HCT116 (cell line): Measurements from ENCODE around the gene RBM38. TPM values are rescaled to one million over a fixed set of nuclear protein-coding genes. Genes with fewer than 3 reads are reported as not detected.

ENCODE experiments used
- ATAC-seq: fragments of 200-7000 bp; cut with Tn5 transposase; 2 replicates; pipeline ENCODE4 v1.9.1; 2020; ENCODE audit warnings: mild to moderate bottlenecking, moderate library complexity
- BruUV-seq: library from RNA; stranded (reverse); fragments of 400-500 nt; replicated peaks from 2 replicates; lab custom pipeline; 2021; lab: Mats Ljungman, UMichigan
- CTCF ChIA-PET: fragments of 300-600 bp; sonication (Branson Sonifier 250); formaldehyde crosslinking; loops from one replicate; lab custom pipeline; 2021; ENCODE audit warnings: antibody characterized with exemption; lab: Charles Lee
- POLR2A ChIA-PET: fragments of 300-600, 350-600 bp; sonication (Branson Sonifier 250); formaldehyde crosslinking; loops from one replicate; lab custom pipeline; 2021; ENCODE audit warnings: antibody characterized with exemption; lab: Charles Lee
- RAD21 ChIA-PET, 2 experiments: fragments of 300-600 bp; sonication (Branson Sonifier 250); formaldehyde crosslinking; loops; one replicate each; lab custom pipeline; 2023; ENCODE audit warnings: low total read pairs in 2 of 2; ENCODE audit not compliant: uncharacterized antibody in 2 of 2, unreplicated experiment in 2 of 2, low non-redundant PET in 1 of 2; lab: Charles Lee
- DNase-seq: peaks from one replicate; pipeline ENCODE4 v3.0.0-alpha.2; 2010; ENCODE audit warnings: low read depth, low spot score
- H2AFZ ChIP-seq: fragments of 200-600 bp; shearing (Covaris generic), sonication (generic); 2 replicates; pipeline ENCODE4 v1.6.1; 2017; ENCODE audit warnings: low read depth, mixed run types, mixed read lengths, antibody characterized with exemption, low read length; ENCODE audit not compliant: poor library complexity, severe bottlenecking
- H3K27ac ChIP-seq: 2 replicates; pipeline ENCODE4 v1.5.1; 2012; ENCODE audit warnings: low read depth, low read length
- H3K27me3 ChIP-seq: fragments of 200-600 bp; sonication (generic); 2 replicates; pipeline ENCODE4 v1.6.1; 2016; ENCODE audit warnings: mixed run types, low read length, mixed read lengths; ENCODE audit not compliant: insufficient read depth
- H3K36me3 ChIP-seq, 2 experiments: fragments of 200-500 bp in 1 of 2; fragments of 200-600 bp in 1 of 2; sonication (Bioruptor generic) in 1 of 2; sonication (generic) in 1 of 2; 2 replicates each; pipeline versions ENCODE4 v1.5.1 to v1.6.1; 2014 to 2016; ENCODE audit warnings: low read length in 2 of 2, inconsistent platforms in 1 of 2, mixed read lengths in 1 of 2, mixed run types in 1 of 2; ENCODE audit not compliant: insufficient read depth in 2 of 2, control insufficient read depth in 1 of 2
- H3K4me1 ChIP-seq, 2 experiments: fragments of 200-600 bp in 1 of 2; sonication (generic) in 1 of 2; 2 replicates each; pipeline versions ENCODE4 v1.5.1 to v1.6.1; 2012 to 2017; ENCODE audit warnings: low read length in 2 of 2, inconsistent platforms in 1 of 2, mild to moderate bottlenecking in 1 of 2, mixed read lengths in 1 of 2, mixed run types in 1 of 2, moderate library complexity in 1 of 2; ENCODE audit not compliant: insufficient read depth in 2 of 2, control insufficient read depth in 1 of 2
- H3K4me2 ChIP-seq: fragments of 200-600 bp; sonication (generic); 2 replicates; pipeline ENCODE4 v1.6.1; 2017; ENCODE audit warnings: mixed run types, low read length, mixed read lengths
- H3K4me3 ChIP-seq, 2 experiments: fragments of 200-600 bp in 1 of 2; sonication (generic) in 1 of 2; replicated peaks in 1 of 2; 2 replicates each; pipeline ENCODE4 v1.5.1; 2011 to 2016; ENCODE audit warnings: low read length in 2 of 2, control low read depth in 1 of 2, low read depth in 1 of 2, mild to moderate bottlenecking in 1 of 2, mixed read lengths in 1 of 2, mixed run types in 1 of 2
- H3K79me2 ChIP-seq: fragments of 200-600 bp; sonication (generic); 2 replicates; pipeline ENCODE4 v1.6.1; 2017; ENCODE audit warnings: mild to moderate bottlenecking, mixed run types, low read length, moderate library complexity, mixed read lengths; ENCODE audit not compliant: insufficient read depth
- H3K9ac ChIP-seq: fragments of 200-600 bp; sonication (generic); 2 replicates; pipeline ENCODE4 v1.6.1; 2016; ENCODE audit warnings: low read length, mixed read lengths
- H3K9me2 ChIP-seq: fragments of 200-600 bp; sonication (generic), shearing (Covaris generic); 2 replicates; pipeline ENCODE4 v1.6.1; 2017; ENCODE audit warnings: mixed run types, mild to moderate bottlenecking, moderate library complexity; ENCODE audit not compliant: insufficient read depth
- H3K9me3 ChIP-seq, 2 experiments: fragments of 200-500 bp in 1 of 2; fragments of 200-600 bp in 1 of 2; sonication (Bioruptor generic) in 1 of 2; sonication (generic) in 1 of 2; 2 replicates each; pipeline ENCODE4 v1.6.1; 2014 to 2017; ENCODE audit warnings: low read length in 2 of 2, mixed read lengths in 2 of 2, inconsistent platforms in 1 of 2, low read depth in 1 of 2, mild to moderate bottlenecking in 1 of 2, mixed run types in 1 of 2, moderate library complexity in 1 of 2; ENCODE audit not compliant: control insufficient read depth in 1 of 2, insufficient read depth in 1 of 2
- H4K20me1 ChIP-seq: fragments of 200-600 bp; sonication (generic), shearing (Covaris generic); 2 replicates; pipeline ENCODE4 v1.6.1; 2017; ENCODE audit warnings: mixed run types, mild to moderate bottlenecking, moderate library complexity; ENCODE audit not compliant: insufficient read depth
- ATF3 ChIP-seq: IDR thresholded peaks from 2 replicates; pipeline ENCODE4 v1.6.1; 2012
- CBX3 ChIP-seq: IDR thresholded peaks from 2 replicates; pipeline ENCODE4 v1.6.1; 2012; ENCODE audit warnings: low read depth
- EGR1 ChIP-seq: IDR thresholded peaks from 2 replicates; pipeline ENCODE4 v1.6.1; 2012; ENCODE audit warnings: low read depth
- ELF1 ChIP-seq: IDR thresholded peaks from 2 replicates; pipeline ENCODE4 v1.6.1; 2012; ENCODE audit warnings: low read depth, borderline replicate concordance
- EZH2 ChIP-seq: fragments of 200-600 bp; sonication (generic); IDR thresholded peaks from 2 replicates; pipeline ENCODE4 v1.6.1; 2017; ENCODE audit warnings: antibody characterized with exemption, mixed run types
- EZH2phosphoT487 ChIP-seq: fragments of 200-600 bp; IDR thresholded peaks from 2 replicates; pipeline ENCODE4 v1.6.1; 2018; ENCODE audit warnings: antibody characterized with exemption, borderline replicate concordance
- FOSL1 ChIP-seq: IDR thresholded peaks from 2 replicates; pipeline ENCODE4 v1.6.1; 2012; ENCODE audit warnings: low read depth
- JUND ChIP-seq: IDR thresholded peaks from 2 replicates; pipeline ENCODE4 v1.6.1; 2012
- POLR2A ChIP-seq: IDR thresholded peaks from 2 replicates; pipeline ENCODE4 v1.7.0; 2011; ENCODE audit warnings: borderline replicate concordance; ENCODE audit not compliant: insufficient read depth, insufficient read length; ENCODE audit errors: extremely low read depth
- POLR2AphosphoS5 ChIP-seq: IDR thresholded peaks from 2 replicates; pipeline ENCODE4 v1.6.1; 2011; ENCODE audit warnings: mild to moderate bottlenecking, low read depth, low read length, moderate library complexity
- RAD21 ChIP-seq: IDR thresholded peaks from 2 replicates; pipeline ENCODE4 v1.6.1; 2012; ENCODE audit warnings: low read depth, mild to moderate bottlenecking
- REST ChIP-seq: IDR thresholded peaks from 2 replicates; pipeline ENCODE4 v1.6.1; 2012; ENCODE audit warnings: low read depth
- SP1 ChIP-seq: IDR thresholded peaks from 2 replicates; pipeline ENCODE4 v1.6.1; 2012; ENCODE audit warnings: low read depth
- TCF7L2 ChIP-seq: IDR thresholded peaks from 2 replicates; pipeline ENCODE4 v1.7.0; 2011; ENCODE audit warnings: borderline replicate concordance, inconsistent platforms; ENCODE audit not compliant: insufficient read depth, insufficient read length; ENCODE audit errors: extremely low read depth
- YY1 ChIP-seq: IDR thresholded peaks from 2 replicates; pipeline ENCODE4 v1.6.1; 2011; ENCODE audit warnings: low read length, low read depth, moderate library complexity, mild to moderate bottlenecking; ENCODE audit not compliant: insufficient replicate concordance; ENCODE audit errors: extremely low read depth
- ZFX ChIP-seq: fragments of 450-650 bp; IDR thresholded peaks from 2 replicates; pipeline ENCODE4 v1.6.1; 2017
- ZNF274 ChIP-seq: fragments of 200-500 bp; sonication (Bioruptor generic); IDR thresholded peaks from 2 replicates; pipeline ENCODE4 v1.6.1; 2014; ENCODE audit warnings: mild to moderate bottlenecking, low read depth, low read length, inconsistent platforms
- intact Hi-C: fragments of 100-400 bp; cut with micrococcal nuclease; formaldehyde crosslinking; loops from 2 replicates; pipeline ENCODE4 v1.10.0; 2022
- total RNA-seq: library from RNA; stranded (reverse); gene quantifications from one replicate; pipeline ENCODE4 v1.2.1, GENCODE V29; 2021; ENCODE audit not compliant: unreplicated experiment
- TF ChIP-seq, protein P1 (sequence below): IDR thresholded peaks from 2 replicates; pipeline ENCODE4 v1.6.1; 2012
- TF ChIP-seq, protein P2 (sequence below), 3 experiments: fragments of 200-600 bp in 1 of 3; sonication (generic) in 1 of 3; IDR thresholded peaks in 2 of 3; conservative IDR thresholded peaks in 1 of 3; 2 replicates each; pipeline ENCODE4 v1.5.1; 2012 to 2017; ENCODE audit warnings: low read depth in 2 of 3, low read length in 2 of 3, antibody characterized with exemption in 1 of 3, borderline replicate concordance in 1 of 3, control low read depth in 1 of 3, mild to moderate bottlenecking in 1 of 3, mixed read lengths in 1 of 3, mixed run types in 1 of 3, moderate library complexity in 1 of 3; ENCODE audit not compliant: insufficient read depth in 1 of 3
- TF ChIP-seq, protein P3 (sequence below): IDR thresholded peaks from 2 replicates; pipeline ENCODE4 v1.6.1; 2011; ENCODE audit warnings: mild to moderate bottlenecking, low read length, moderate library complexity; ENCODE audit not compliant: insufficient replicate concordance; ENCODE audit errors: extremely low read depth

The RBM38 gene
- total RNA-seq, 1 experiment from 2014 or later: 36.2 TPM

DNA sequence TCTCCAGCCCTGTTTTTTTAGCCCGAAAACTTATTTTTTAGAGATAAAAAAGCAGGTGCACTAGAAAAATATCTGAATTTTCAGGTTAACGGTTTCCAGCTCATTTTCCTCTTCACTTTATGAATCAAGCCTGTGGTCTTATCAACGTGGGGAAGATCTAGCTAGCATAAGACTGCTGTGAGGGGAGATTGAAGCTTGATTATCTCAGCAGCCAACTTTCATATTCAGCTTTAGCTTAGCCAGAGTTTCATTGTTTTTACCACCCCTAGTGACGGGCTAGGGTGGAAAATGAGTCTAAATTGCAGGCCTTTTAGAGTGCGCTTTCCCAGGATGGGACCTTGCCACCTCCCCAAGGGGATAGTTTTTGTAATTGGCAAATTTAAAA is 11.9 kb upstream of the RBM38 start:
- no peak overlapping the region for H3K27ac ChIP-seq
- H3K4me2 ChIP-seq: no peak overlapping the region
- H2AFZ ChIP-seq: no peak overlapping the region
- RAD21 ChIA-PET: no interaction called here
- H3K27me3 ChIP-seq: no peaks in the 10 kb centered on the region
- no peaks in the 10 kb centered on the region for H3K9me2 ChIP-seq
- peaks cover 1% of the 10 kb centered on the region; the same call in 1 of the 2 replicates for H3K79me2 ChIP-seq
- CTCF ChIA-PET: interaction anchor here (1.2 to 1.7 kb wide), 2 partner anchors 10 to 119 kb away, joined by 3 to 5 read pairs; no protein-coding TSS in a partner anchor
- no peak overlapping the region for H3K4me3 ChIP-seq
- H4K20me1 ChIP-seq: peaks cover 7% of the 10 kb centered on the region; the same call in 1 of the 2 replicates
- TF ChIP-seq FOSL1 (no peak), SP1 (no peak), POLR2AphosphoS5 (no peak), RAD21 (no peak), EGR1 (no peak), ZFX (no peak), ZNF274 (no peak), JUND (no peak), CBX3 (no peak), YY1 (no peak), EZH2 (no peak), EZH2phosphoT487 (no peak), ELF1 (no peak), REST (no peak), TCF7L2 (no peak), POLR2A (no peak), ATF3 (no peak)
- TF ChIP-seq, protein P1, sequence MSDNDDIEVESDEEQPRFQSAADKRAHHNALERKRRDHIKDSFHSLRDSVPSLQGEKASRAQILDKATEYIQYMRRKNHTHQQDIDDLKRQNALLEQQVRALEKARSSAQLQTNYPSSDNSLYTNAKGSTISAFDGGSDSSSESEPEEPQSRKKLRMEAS: no peak
- TF ChIP-seq, protein P2, sequence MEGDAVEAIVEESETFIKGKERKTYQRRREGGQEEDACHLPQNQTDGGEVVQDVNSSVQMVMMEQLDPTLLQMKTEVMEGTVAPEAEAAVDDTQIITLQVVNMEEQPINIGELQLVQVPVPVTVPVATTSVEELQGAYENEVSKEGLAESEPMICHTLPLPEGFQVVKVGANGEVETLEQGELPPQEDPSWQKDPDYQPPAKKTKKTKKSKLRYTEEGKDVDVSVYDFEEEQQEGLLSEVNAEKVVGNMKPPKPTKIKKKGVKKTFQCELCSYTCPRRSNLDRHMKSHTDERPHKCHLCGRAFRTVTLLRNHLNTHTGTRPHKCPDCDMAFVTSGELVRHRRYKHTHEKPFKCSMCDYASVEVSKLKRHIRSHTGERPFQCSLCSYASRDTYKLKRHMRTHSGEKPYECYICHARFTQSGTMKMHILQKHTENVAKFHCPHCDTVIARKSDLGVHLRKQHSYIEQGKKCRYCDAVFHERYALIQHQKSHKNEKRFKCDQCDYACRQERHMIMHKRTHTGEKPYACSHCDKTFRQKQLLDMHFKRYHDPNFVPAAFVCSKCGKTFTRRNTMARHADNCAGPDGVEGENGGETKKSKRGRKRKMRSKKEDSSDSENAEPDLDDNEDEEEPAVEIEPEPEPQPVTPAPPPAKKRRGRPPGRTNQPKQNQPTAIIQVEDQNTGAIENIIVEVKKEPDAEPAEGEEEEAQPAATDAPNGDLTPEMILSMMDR (IDR thresholded peaks at IDR 0.05 in 2 of 3, conservative IDR thresholded peaks at IDR 0.05 in 1 of 3; ENCODE audit: borderline replicate concordance in 1 of 3, insufficient read depth in 1 of 3, low read depth in 2 of 3, low read length in 2 of 3): no peak
- TF ChIP-seq, protein P3, sequence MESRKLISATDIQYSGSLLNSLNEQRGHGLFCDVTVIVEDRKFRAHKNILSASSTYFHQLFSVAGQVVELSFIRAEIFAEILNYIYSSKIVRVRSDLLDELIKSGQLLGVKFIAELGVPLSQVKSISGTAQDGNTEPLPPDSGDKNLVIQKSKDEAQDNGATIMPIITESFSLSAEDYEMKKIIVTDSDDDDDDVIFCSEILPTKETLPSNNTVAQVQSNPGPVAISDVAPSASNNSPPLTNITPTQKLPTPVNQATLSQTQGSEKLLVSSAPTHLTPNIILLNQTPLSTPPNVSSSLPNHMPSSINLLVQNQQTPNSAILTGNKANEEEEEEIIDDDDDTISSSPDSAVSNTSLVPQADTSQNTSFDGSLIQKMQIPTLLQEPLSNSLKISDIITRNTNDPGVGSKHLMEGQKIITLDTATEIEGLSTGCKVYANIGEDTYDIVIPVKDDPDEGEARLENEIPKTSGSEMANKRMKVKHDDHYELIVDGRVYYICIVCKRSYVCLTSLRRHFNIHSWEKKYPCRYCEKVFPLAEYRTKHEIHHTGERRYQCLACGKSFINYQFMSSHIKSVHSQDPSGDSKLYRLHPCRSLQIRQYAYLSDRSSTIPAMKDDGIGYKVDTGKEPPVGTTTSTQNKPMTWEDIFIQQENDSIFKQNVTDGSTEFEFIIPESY: no peak
- TF ChIP-seq, all 23 proteins: peak for 0
- POLR2A ChIA-PET: no interaction called here
- H3K9ac ChIP-seq: no peak overlapping the region
- H3K36me3 ChIP-seq: peaks cover 25 to 38% of the 10 kb centered on the region in 2 experiments; a peak in 3 of 4 replicates
- ATAC-seq (no peak), DNase-seq (no peak)
- intact Hi-C loops: no loop called here
- no TSS peak for BruUV-seq
- H3K4me1 ChIP-seq: no peaks in the 10 kb centered on the region
- H3K9me3 ChIP-seq: no peaks in the 10 kb centered on the region
